Fibroblast of lung (primary cell): Measurements from ENCODE around the gene ZNF84. TPM values are rescaled to one million over a fixed set of nuclear protein-coding genes. Genes with fewer than 3 reads are reported as not detected.

Source experiments
- DNase-seq, 2 donors: peaks; one replicate each; pipeline versions ENCODE4 v3.0.0 to v3.0.0-alpha.2; 2010; ENCODE audit warnings: low read depth in 2 of 2
- H2AFZ ChIP-seq: 2 replicates; pipeline ENCODE4 v1.5.1; 2012; ENCODE audit warnings: low read length, control low read depth, inconsistent platforms
- H3K27ac ChIP-seq: 2 replicates; pipeline ENCODE4 v1.5.1; 2011; ENCODE audit warnings: low read length, control low read depth; ENCODE audit not compliant: insufficient read depth
- H3K27me3 ChIP-seq: 2 replicates; pipeline ENCODE4 v1.5.1; 2011; ENCODE audit warnings: mild to moderate bottlenecking, low read length; ENCODE audit not compliant: control insufficient read depth, insufficient read depth
- H3K36me3 ChIP-seq: 2 replicates; pipeline ENCODE4 v1.5.1; 2011; ENCODE audit warnings: low read length; ENCODE audit not compliant: control insufficient read depth, insufficient read depth
- H3K4me1 ChIP-seq: 2 replicates; pipeline ENCODE4 v1.5.1; 2011; ENCODE audit warnings: low read length; ENCODE audit not compliant: control insufficient read depth, insufficient read depth; ENCODE audit errors: extremely low read depth
- H3K4me2 ChIP-seq: 2 replicates; pipeline ENCODE4 v1.5.1; 2011; ENCODE audit warnings: low read length, control low read depth; ENCODE audit not compliant: insufficient read depth; ENCODE audit errors: extremely low read depth
- H3K4me3 ChIP-seq, 4 experiments: fragments of 200-600 bp in 1 of 4; sonication (generic) in 1 of 4; replicated peaks in 1 of 4; 2 replicates each; pipeline ENCODE4 v1.5.1; 2011 to 2016; ENCODE audit warnings: low read length in 4 of 4, low read depth in 3 of 4, mild to moderate bottlenecking in 3 of 4, control low read depth in 2 of 4, inconsistent platforms in 1 of 4, mixed read lengths in 1 of 4; ENCODE audit not compliant: insufficient read depth in 1 of 4; ENCODE audit errors: control extremely low read depth in 1 of 4
- H3K79me2 ChIP-seq: 2 replicates; pipeline ENCODE4 v1.5.1; 2012; ENCODE audit warnings: mild to moderate bottlenecking, low read length, inconsistent platforms; ENCODE audit not compliant: control insufficient read depth, insufficient read depth
- H3K9ac ChIP-seq: 2 replicates; pipeline ENCODE4 v1.5.1; 2011; ENCODE audit warnings: mild to moderate bottlenecking, low read length, control low read depth; ENCODE audit not compliant: insufficient read depth
- H3K9me3 ChIP-seq: 2 replicates; pipeline ENCODE4 v1.5.1; 2012; ENCODE audit warnings: low read depth, low read length; ENCODE audit not compliant: control insufficient read depth, insufficient read depth
- H4K20me1 ChIP-seq: 2 replicates; pipeline ENCODE4 v1.5.1; 2011; ENCODE audit warnings: low read length; ENCODE audit not compliant: control insufficient read depth, insufficient read depth; ENCODE audit errors: extremely low read depth
- EZH2 ChIP-seq: IDR thresholded peaks from 2 replicates; pipeline ENCODE4 v1.5.1; 2012; ENCODE audit warnings: low read length, control low read depth, mild to moderate bottlenecking; ENCODE audit errors: missing control alignments
- polyA plus RNA-seq, 2 donors: library from polyadenylated mRNA; depleted of rRNA in 1 of 2; stranded (reverse) in 1 of 2; unstranded in 1 of 2; fragments of >200 nt; gene quantifications; 2 replicates each; pipeline ENCODE4 v1.2.1, GENCODE V29; 2011 to 2012; ENCODE audit warnings: missing spikeins in 1 of 2
- total RNA-seq: library from RNA; depleted of rRNA; stranded (reverse); fragments of >200 nt; gene quantifications from 2 replicates; pipeline ENCODE4 v1.2.1, GENCODE V29; 2014
- TF ChIP-seq, protein P1 (sequence below), 2 donors: IDR thresholded peaks in 1 of 2; conservative IDR thresholded peaks in 1 of 2; 1 replicate in 1 of 2; 2 replicates in 1 of 2; pipeline ENCODE4 v1.5.1; 2011 to 2012; ENCODE audit warnings: low read length in 2 of 2, control low read depth in 1 of 2, inconsistent platforms in 1 of 2, low read depth in 1 of 2, mild to moderate bottlenecking in 1 of 2

ZNF84 gene
- total and polyA plus RNA-seq, 2 donors (not counting 1 experiment from before 2014, with no cell fraction given), result 17.9 to 25.4 TPM

DNA sequence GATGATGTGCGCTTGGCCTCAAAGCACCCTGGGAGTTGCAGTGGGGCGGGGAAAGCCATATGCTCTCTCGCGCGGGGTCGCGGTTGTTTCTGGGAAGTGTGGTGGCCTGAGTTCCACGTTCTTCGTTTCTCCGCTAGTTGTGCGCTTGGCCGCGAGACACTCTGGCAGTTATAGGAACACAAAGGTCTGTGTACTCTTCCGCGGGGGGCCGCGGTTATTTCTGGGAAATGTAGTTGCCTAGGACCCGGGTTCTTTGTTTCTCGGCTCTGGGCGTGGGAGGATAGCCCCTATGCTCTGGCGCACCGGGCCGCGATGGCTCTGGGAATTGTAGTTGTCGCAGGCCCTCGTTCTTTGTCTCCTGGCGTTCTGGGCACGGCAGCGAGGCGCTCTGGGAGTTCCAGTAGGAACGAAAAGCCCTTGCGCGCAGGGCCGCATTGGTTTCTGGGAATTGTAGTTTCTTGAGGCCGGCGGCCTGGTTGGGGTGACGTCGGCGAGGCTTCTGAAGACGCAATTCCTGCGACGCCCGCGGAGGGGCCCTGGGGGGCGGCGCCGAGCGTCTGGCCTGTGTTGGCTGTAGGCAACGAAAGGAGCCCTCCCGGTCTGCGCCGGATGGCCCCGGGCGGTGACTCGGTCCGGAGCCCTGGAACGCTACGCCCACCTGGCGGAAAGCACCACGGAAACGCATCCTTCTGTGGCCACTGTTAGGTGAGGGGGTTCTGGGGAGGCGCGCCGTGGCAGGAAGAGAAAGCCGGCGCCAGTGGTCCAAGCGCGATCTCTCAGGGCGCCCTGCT lies 43.3 kb downstream of the ZNF84 start, which contains the start of gene ZNF140:
Gene ZNF140 (plus strand): TSS at position 556 of the 791 bp plus-strand sequence. CDS start 398 bp downstream, outside the sequence.
- no peaks in the 10 kb centered on the region for H3K9me3 ChIP-seq
- H3K4me2 ChIP-seq, result peak within 1 kb of the TSS; percentile 83
- peak within 1 kb of the TSS; percentile 59 to 88 (median 72) for H3K4me3 ChIP-seq
- peak within 1 kb of the TSS; percentile 87 for H2AFZ ChIP-seq
- peak; percentile 98 to 99 for DNase-seq
- TF ChIP-seq EZH2, result no peak
- TF ChIP-seq, protein P1, sequence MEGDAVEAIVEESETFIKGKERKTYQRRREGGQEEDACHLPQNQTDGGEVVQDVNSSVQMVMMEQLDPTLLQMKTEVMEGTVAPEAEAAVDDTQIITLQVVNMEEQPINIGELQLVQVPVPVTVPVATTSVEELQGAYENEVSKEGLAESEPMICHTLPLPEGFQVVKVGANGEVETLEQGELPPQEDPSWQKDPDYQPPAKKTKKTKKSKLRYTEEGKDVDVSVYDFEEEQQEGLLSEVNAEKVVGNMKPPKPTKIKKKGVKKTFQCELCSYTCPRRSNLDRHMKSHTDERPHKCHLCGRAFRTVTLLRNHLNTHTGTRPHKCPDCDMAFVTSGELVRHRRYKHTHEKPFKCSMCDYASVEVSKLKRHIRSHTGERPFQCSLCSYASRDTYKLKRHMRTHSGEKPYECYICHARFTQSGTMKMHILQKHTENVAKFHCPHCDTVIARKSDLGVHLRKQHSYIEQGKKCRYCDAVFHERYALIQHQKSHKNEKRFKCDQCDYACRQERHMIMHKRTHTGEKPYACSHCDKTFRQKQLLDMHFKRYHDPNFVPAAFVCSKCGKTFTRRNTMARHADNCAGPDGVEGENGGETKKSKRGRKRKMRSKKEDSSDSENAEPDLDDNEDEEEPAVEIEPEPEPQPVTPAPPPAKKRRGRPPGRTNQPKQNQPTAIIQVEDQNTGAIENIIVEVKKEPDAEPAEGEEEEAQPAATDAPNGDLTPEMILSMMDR (conservative IDR thresholded peaks at IDR 0.05 in 1 of 2, IDR thresholded peaks at IDR 0.05 in 1 of 2; ENCODE audit: low read depth in 1 of 2, low read length in 2 of 2), result peak in 1 of 2 donors; percentile 23
- peaks cover 5% of the 10 kb centered on the region for H3K79me2 ChIP-seq
- peak within 1 kb of the TSS; percentile 84 for H3K27ac ChIP-seq
- peaks cover 6% of the 10 kb centered on the region for H3K36me3 ChIP-seq
- H4K20me1 ChIP-seq, result no peaks in the 10 kb centered on the region
- H3K4me1 ChIP-seq, result no peaks in the 10 kb centered on the region
- peak within 1 kb of the TSS; percentile 90 for H3K9ac ChIP-seq
- no peaks in the 10 kb centered on the region for H3K27me3 ChIP-seq

DNA sequence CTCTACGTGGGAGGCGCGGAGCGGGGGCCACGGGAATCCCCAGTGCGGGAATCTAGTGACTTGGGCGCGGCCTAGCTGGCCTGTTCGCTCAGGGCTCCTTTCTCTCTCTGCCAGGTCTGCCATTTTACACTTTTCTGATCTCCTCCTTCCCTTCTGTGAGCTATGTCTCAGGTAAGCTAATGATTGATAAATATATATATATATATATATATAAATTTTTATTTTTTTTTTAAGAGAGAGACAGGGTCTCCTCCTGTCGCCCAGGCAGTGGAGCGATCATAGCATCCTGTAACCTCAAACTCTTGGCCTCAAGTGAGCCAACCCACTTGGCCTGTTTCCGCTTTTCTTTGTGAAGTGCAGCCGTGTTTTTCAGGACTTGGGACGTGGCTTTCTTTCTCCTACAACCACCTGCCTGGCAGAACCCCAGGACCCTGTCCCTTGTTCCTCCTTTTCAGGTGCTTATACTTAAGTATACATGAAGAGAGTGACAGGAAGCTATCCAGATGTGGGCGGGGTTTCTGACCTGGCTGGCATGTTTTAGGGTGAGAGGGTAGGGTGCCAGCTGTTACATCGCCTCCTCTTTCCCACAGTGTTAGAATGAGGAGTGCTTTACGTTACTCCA lies 44.0 kb downstream of the ZNF84 start:
- peak overlapping the region; percentile 84 for H3K27ac ChIP-seq
- H3K9ac ChIP-seq, result peak overlapping the region; percentile 90
- H3K9me3 ChIP-seq, result peaks cover 1% of the 10 kb centered on the region
- no peaks in the 10 kb centered on the region for H4K20me1 ChIP-seq
- H3K4me3 ChIP-seq, result peak overlapping the region; percentile 59 to 88 (median 72)
- H2AFZ ChIP-seq, result peak overlapping the region; percentile 65
- DNase-seq, result no peak
- no peaks in the 10 kb centered on the region for H3K4me1 ChIP-seq
- H3K36me3 ChIP-seq, result peaks cover 8% of the 10 kb centered on the region
- no peaks in the 10 kb centered on the region for H3K27me3 ChIP-seq
- H3K79me2 ChIP-seq, result peaks cover 5% of the 10 kb centered on the region
- peak overlapping the region; percentile 76 for H3K4me2 ChIP-seq
- TF ChIP-seq, protein P1 (conservative IDR thresholded peaks at IDR 0.05 in 1 of 2, IDR thresholded peaks at IDR 0.05 in 1 of 2; ENCODE audit: low read depth in 1 of 2, low read length in 2 of 2), result no peak
- no peak for TF ChIP-seq EZH2

DNA sequence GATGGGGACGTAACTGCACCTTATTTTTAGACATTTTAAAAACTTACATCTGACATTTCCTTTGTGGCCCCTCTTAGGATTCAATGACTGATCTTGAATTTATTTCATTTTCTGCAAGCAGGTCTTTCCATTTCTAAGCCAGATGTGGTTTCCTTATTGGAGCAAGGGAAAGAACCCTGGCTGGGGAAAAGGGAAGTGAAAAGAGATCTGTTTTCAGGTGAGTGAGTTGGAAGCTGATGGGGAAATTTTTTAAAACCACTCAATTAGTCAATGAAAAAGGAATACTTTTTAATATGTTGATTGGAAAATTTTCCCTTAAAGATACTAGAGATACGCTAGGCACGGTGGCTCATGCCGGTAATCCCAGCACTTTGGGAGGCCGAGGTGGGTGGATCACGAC lies 46.0 kb downstream of the ZNF84 start:
- Histone ChIP-seq H3K36me3 (peaks cover 8% of the 10 kb centered on the region), H2AFZ (no peak overlapping the region), H3K27me3 (no peaks in the 10 kb centered on the region), H3K4me1 (no peaks in the 10 kb centered on the region), H3K4me2 (no peak overlapping the region), H4K20me1 (no peaks in the 10 kb centered on the region), H3K27ac (no peak overlapping the region), H3K9me3 (peaks cover 1% of the 10 kb centered on the region), H3K4me3 (no peak overlapping the region), H3K9ac (no peak overlapping the region), H3K79me2 (peaks cover 5% of the 10 kb centered on the region)
- TF ChIP-seq, protein P1 (conservative IDR thresholded peaks at IDR 0.05 in 1 of 2, IDR thresholded peaks at IDR 0.05 in 1 of 2; ENCODE audit: low read depth in 1 of 2, low read length in 2 of 2), result no peak
- no peak for TF ChIP-seq EZH2
- DNase-seq, result no peak
